ENCODE measurements around the gene ITFG2.

Gene ITFG2

DNA sequence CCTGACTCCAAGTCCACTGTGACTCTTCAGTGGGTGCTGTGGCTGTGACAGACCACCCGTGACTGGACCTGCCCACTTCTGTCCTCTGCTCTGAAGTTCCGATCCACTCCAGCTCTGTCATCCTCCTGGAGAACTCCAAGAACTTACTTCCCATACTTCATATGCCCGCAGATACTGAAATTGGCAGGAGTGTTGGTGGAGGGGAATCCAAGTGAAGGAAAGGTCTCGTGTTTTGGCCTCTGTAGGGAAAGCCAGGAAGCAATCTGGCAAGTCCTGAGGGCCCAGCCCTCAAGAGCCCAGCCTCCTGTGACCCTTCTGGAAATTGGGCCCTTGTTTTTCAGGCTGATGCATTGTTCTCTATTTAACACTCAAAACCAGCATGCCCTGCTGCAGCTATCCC lies 40.1 kb upstream of the ITFG2 start:
- TF ChIP-seq, protein P1, sequence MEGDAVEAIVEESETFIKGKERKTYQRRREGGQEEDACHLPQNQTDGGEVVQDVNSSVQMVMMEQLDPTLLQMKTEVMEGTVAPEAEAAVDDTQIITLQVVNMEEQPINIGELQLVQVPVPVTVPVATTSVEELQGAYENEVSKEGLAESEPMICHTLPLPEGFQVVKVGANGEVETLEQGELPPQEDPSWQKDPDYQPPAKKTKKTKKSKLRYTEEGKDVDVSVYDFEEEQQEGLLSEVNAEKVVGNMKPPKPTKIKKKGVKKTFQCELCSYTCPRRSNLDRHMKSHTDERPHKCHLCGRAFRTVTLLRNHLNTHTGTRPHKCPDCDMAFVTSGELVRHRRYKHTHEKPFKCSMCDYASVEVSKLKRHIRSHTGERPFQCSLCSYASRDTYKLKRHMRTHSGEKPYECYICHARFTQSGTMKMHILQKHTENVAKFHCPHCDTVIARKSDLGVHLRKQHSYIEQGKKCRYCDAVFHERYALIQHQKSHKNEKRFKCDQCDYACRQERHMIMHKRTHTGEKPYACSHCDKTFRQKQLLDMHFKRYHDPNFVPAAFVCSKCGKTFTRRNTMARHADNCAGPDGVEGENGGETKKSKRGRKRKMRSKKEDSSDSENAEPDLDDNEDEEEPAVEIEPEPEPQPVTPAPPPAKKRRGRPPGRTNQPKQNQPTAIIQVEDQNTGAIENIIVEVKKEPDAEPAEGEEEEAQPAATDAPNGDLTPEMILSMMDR (conservative IDR thresholded peaks at IDR 0.05; ENCODE audit: low read depth, low read length), result no peak

DNA sequence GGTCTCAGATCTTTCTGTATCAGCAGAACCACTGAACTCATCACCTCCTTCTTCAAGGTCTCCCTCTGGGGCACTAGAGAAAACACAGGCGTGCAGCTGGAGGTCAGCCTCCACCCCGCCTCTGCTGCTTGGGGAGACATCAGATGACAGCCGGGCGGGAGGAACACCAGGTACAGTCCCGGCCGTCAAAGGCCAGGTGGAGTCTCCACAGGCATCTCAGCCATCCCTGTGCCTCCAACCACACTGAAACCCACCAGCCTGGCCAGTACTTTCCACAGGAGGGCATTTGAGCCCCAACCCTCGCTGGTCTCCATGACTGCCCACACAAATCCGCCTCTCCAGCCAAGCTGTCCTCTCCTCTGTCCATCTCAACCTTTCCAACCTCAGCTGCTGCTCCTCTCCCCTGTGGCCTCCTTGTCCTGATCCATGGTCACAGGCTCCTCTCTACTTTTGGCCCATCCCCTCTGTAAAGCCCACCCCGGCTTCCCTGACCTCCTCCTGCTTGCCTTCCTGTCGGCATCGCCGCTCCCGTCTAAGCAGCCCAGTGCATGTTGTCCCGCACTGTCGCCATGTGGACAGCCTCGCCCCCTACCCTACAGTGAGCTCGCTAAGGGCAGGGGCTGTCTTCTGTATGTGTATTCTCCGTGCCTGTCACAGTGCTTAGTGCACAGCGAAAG lies 39.1 kb upstream of the ITFG2 start:
- TF ChIP-seq, protein P1 (conservative IDR thresholded peaks at IDR 0.05; ENCODE audit: low read depth, low read length), result no peak
- DNase-seq (ENCODE audit: low read depth), result no peak
- no peak overlapping the region for H3K4me3 ChIP-seq (ENCODE audit: low read length)

More for the DNA sequence above, 40.1 kb upstream of the ITFG2 start:
- H3K4me3 ChIP-seq (ENCODE audit: low read length), result no peak overlapping the region
- DNase-seq (ENCODE audit: low read depth), result no peak

DNA sequence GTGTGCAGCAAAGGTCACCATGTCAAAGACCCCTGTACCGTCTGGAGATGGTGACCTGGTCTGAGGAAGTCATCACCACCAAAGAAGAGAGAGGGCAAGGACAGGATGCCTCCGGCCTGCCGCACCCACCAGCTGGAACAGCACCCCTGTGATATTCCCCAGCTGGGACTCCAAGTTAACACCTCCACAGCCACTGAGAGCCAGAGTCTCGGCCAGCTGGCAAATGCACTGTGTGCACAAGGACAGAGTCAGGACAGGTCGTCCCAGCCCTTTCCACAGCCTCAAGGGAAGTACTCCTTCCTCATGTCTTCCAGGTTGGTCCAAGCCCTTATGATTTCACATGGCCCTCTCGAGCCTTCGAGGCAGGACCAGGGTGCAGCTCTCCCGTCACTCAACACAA lies 37.0 kb upstream of the ITFG2 start:
- H3K4me3 ChIP-seq (ENCODE audit: low read length), result no peak overlapping the region
- TF ChIP-seq, protein P1 (conservative IDR thresholded peaks at IDR 0.05; ENCODE audit: low read depth, low read length), result no peak
- no peak for DNase-seq (ENCODE audit: low read depth)

DNA sequence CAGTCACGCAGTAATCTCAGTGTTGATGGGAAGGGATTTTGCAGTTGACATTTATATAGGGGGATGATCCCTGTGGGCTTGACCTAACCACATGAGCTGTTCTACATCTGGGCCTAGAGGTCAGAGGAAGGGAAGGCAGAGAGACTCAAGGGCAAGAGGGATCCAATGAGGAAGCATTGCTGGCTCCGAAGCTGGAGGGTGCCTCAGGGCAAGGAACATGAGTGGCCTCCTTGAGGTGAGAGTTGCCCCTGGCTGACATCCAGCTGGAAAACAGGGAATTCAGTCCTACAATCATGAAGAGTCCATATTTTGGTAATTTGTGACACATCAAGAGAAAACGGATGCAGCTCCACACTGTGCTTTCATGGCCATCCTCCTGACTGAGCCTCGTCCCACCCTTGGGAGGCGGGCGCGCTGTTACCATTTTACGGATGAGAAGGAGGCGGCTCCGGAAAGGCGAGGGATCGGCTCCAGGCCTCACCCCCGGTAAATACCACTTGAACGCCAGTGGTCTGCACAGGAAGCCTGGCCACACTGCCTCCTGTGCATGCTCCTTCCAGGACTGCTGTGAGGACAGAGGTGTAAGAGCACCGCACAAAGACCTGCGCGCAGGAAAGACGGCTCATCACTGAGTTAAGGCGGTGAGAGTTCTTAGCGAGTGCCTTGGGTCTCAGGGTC lies 36.2 kb upstream of the ITFG2 start:
- H3K4me3 ChIP-seq (ENCODE audit: low read length), result no peak overlapping the region
- TF ChIP-seq, protein P1 (conservative IDR thresholded peaks at IDR 0.05; ENCODE audit: low read depth, low read length), result no peak
- no peak for DNase-seq (ENCODE audit: low read depth)

DNA sequence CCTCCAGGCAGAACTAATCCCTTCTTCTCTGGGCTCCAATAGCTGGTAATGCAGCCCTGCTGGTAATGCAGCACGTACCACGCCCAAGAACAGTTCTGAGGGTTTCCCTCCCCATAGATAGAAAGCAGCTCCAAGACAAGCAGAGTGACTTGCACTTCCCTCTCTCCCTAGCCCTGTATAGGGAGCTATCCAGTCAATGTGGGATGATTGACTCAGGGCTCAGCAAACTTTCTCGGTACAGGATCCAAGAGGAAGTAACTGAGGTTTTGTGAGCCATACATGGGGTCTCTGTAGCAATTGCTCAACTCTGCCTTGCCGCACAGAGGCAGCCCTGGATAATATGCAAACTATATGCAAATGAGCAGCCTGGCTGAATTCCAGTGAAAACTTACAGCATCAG lies 33.2 kb upstream of the ITFG2 start:
- H3K4me3 ChIP-seq (ENCODE audit: low read length), result no peak overlapping the region
- no peak for DNase-seq (ENCODE audit: low read depth)
- TF ChIP-seq, protein P1 (conservative IDR thresholded peaks at IDR 0.05; ENCODE audit: low read depth, low read length), result no peak

DNA sequence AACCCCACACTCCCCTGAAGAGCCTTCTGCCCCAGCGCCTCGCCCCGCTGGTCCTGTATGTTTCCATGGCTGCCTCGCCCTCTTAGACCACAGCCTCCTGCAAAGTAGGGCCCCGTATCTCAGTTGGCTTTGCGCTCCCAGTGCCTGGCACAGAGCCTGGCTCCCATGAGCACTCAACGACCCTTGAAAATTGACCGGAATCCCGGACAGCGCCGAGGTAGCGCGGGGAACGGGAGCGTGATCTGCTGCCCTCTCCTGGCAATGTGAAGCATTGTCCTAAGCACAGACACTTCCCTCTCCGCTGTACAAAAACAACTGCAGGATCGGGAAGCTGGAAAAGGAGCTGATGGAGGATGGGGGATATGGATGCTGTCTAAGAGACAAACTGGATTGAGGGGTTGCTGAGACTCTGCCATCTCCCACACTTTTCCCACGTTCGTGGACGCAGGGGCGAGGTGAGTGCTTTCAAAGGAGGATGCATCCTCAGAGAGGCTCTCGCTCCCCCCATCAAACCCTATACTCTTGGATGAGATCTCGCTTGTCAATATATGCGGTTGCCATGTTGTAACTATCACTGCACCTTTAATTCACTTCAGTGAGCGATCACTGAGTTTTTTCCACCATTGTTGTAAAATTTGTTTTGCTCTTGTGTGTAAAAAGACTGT lies 28.4 kb upstream of the ITFG2 start:
- no peak for DNase-seq (ENCODE audit: low read depth)
- no peak overlapping the region for H3K4me3 ChIP-seq (ENCODE audit: low read length)
- TF ChIP-seq, protein P1 (conservative IDR thresholded peaks at IDR 0.05; ENCODE audit: low read depth, low read length), result peak; percentile 96
